WERI-Rb-1 (cell line): ENCODE results near the gene NR6A1.

Experiments
- DNase-seq: peaks from one replicate; pipeline ENCODE4 v3.0.0-alpha.2; 2020
- H3K27ac ChIP-seq: fragments of 250-450 bp; sonication (Bioruptor Pico); 2 replicates; pipeline ENCODE4 v1.5.1; 2020; ENCODE audit warnings: mild to moderate bottlenecking, moderate library complexity
- H3K27me3 ChIP-seq: fragments of 250-450 bp; sonication (Bioruptor Pico); 2 replicates; pipeline ENCODE4 v1.5.1; 2021; ENCODE audit warnings: mild to moderate bottlenecking, low read depth, moderate library complexity; ENCODE audit not compliant: insufficient read depth, severe bottlenecking
- H3K36me3 ChIP-seq: fragments of 250-450 bp; sonication (Bioruptor Pico); 2 replicates; pipeline ENCODE4 v1.5.1; 2020; ENCODE audit warnings: mild to moderate bottlenecking, moderate library complexity
- H3K4me3 ChIP-seq: 2 replicates; pipeline ENCODE4 v1.5.1; 2011; ENCODE audit warnings: low read depth, mild to moderate bottlenecking, control low read depth, low read length
- H3K9me3 ChIP-seq: fragments of 250-450 bp; sonication (Bioruptor Pico); 2 replicates; pipeline ENCODE4 v1.5.1; 2021; ENCODE audit warnings: mild to moderate bottlenecking, moderate library complexity; ENCODE audit not compliant: severe bottlenecking
- CTCF ChIP-seq: IDR thresholded peaks from 2 replicates; pipeline ENCODE4 v1.5.1; 2011; ENCODE audit warnings: low read depth, mild to moderate bottlenecking, control low read depth, inconsistent platforms, low read length

The NR6A1 gene

GRCh38 chr9:124749781-124750180 lies 21.3 kb downstream of the NR6A1 start:
- TF ChIP-seq CTCF = no peak
- H3K27ac ChIP-seq = no peak overlapping the region
- H3K36me3 ChIP-seq = peaks cover 1% of the 10 kb centered on the region
- no peak overlapping the region for H3K4me3 ChIP-seq
- no peaks in the 10 kb centered on the region for H3K27me3 ChIP-seq
- H3K9me3 ChIP-seq = no peaks in the 10 kb centered on the region
- no peak for DNase-seq

- no peaks in the 10 kb centered on the region for H3K9me3 ChIP-seq
- TF ChIP-seq CTCF = no peak
Observed at GRCh38 chr9:124749284-124749683, 21.8 kb downstream of the NR6A1 start.

GRCh38 chr9:124747065-124747464 lies 24.0 kb downstream of the NR6A1 start:
- Histone ChIP-seq H3K4me3 (no peak overlapping the region), H3K36me3 (peaks cover 11% of the 10 kb centered on the region), H3K27me3 (no peaks in the 10 kb centered on the region), H3K27ac (no peak overlapping the region), H3K9me3 (no peaks in the 10 kb centered on the region)
- TF ChIP-seq CTCF = no peak
- no peak for DNase-seq

More at GRCh38 chr9:124749284-124749683, 21.8 kb downstream of the NR6A1 start:
- no peak overlapping the region for H3K27ac ChIP-seq
- no peak for DNase-seq
- no peak overlapping the region for H3K4me3 ChIP-seq
- H3K36me3 ChIP-seq = peaks cover 6% of the 10 kb centered on the region
- no peaks in the 10 kb centered on the region for H3K27me3 ChIP-seq

- Histone ChIP-seq H3K9me3 (no peaks in the 10 kb centered on the region), H3K36me3 (peaks cover 21% of the 10 kb centered on the region), H3K27me3 (no peaks in the 10 kb centered on the region), H3K27ac (no peak overlapping the region), H3K4me3 (no peak overlapping the region)
- DNase-seq = no peak
- no peak for TF ChIP-seq CTCF
Observed at GRCh38 chr9:124743686-124744348, 27.3 kb downstream of the NR6A1 start.

- TF ChIP-seq CTCF = no peak
Observed at GRCh38 chr9:124742940-124743339, 28.2 kb downstream of the NR6A1 start.

GRCh38 chr9:124741662-124742061 lies 29.4 kb downstream of the NR6A1 start:
- Histone ChIP-seq H3K4me3 (no peak overlapping the region), H3K9me3 (no peaks in the 10 kb centered on the region), H3K36me3 (peaks cover 26% of the 10 kb centered on the region), H3K27me3 (no peaks in the 10 kb centered on the region), H3K27ac (no peak overlapping the region)
- no peak for TF ChIP-seq CTCF
- DNase-seq = no peak

More at GRCh38 chr9:124742940-124743339, 28.2 kb downstream of the NR6A1 start:
- no peak overlapping the region for H3K27ac ChIP-seq
- no peak overlapping the region for H3K4me3 ChIP-seq
- no peaks in the 10 kb centered on the region for H3K27me3 ChIP-seq
- DNase-seq = no peak
- H3K9me3 ChIP-seq = no peaks in the 10 kb centered on the region
- peaks cover 23% of the 10 kb centered on the region for H3K36me3 ChIP-seq
